WTC11 (cell line): ENCODE results near the gene KCNH8. TPM values are rescaled to one million over a fixed set of nuclear protein-coding genes. Genes with fewer than 3 reads are reported as not detected.

Source experiments
- ATAC-seq: fragments of 200-7000 bp; cut with Tn5 transposase; 2 replicates; pipeline ENCODE4 v1.10.0; 2021; ENCODE audit warnings: mild to moderate bottlenecking, moderate library complexity
- CTCF ChIA-PET: fragments of 300-600 bp; sonication (Branson Sonifier 250); formaldehyde crosslinking; loops from one replicate; lab custom pipeline; 2021; ENCODE audit warnings: antibody characterized with exemption; lab: Charles Lee
- POLR2A ChIA-PET: fragments of 350-600 bp; sonication (Branson Sonifier 250); formaldehyde crosslinking; loops from one replicate; lab custom pipeline; 2021; ENCODE audit warnings: antibody characterized with exemption; lab: Charles Lee
- DNase-seq: peaks from one replicate; pipeline ENCODE4 v3.0.0; 2021; ENCODE audit warnings: low spot score
- H3K27ac Mint-ChIP-seq: 2 replicates; pipeline ENCODE4 v1.8.0; 2021; ENCODE audit warnings: mixed read lengths
- H3K27me3 Mint-ChIP-seq: 2 replicates; pipeline ENCODE4 v1.8.0; 2021; ENCODE audit warnings: low read depth, mild to moderate bottlenecking, moderate library complexity, mixed read lengths
- H3K36me3 Mint-ChIP-seq: 2 replicates; pipeline ENCODE4 v1.8.0; 2021; ENCODE audit warnings: mixed read lengths
- H3K4me1 Mint-ChIP-seq: 2 replicates; pipeline ENCODE4 v1.8.0; 2022; ENCODE audit warnings: mixed read lengths
- H3K4me3 Mint-ChIP-seq: 2 replicates; pipeline ENCODE4 v1.8.0; 2021; ENCODE audit warnings: mild to moderate bottlenecking, moderate library complexity, mixed read lengths
- H3K9me3 Mint-ChIP-seq: 2 replicates; pipeline ENCODE4 v1.8.0; 2021; ENCODE audit warnings: mixed read lengths
- CREB1 ChIP-seq: sonication (generic); formaldehyde crosslinking; IDR thresholded peaks from 2 replicates; pipeline ENCODE4 v1.8.0; 2023; ENCODE audit warnings: mild to moderate bottlenecking, missing genetic modification reagents
- EMX1 ChIP-seq: fragments of 250-450 bp; sonication (Bioruptor Pico); IDR thresholded peaks from 2 replicates; pipeline ENCODE4 v1.8.0; 2021; ENCODE audit warnings: mild to moderate bottlenecking
- ETV6 ChIP-seq: sonication (generic); formaldehyde crosslinking; IDR thresholded peaks from 2 replicates; pipeline ENCODE4 v1.8.1; 2022; ENCODE audit warnings: mild to moderate bottlenecking, missing genetic modification reagents
- GABPB1 ChIP-seq: sonication (generic); formaldehyde crosslinking; IDR thresholded peaks from 2 replicates; pipeline ENCODE4 v1.8.1; 2023; ENCODE audit warnings: mild to moderate bottlenecking, missing genetic modification reagents
- HMGA2 ChIP-seq: fragments of 250-450 bp; sonication (Bioruptor Pico); IDR thresholded peaks from 2 replicates; pipeline ENCODE4 v1.4.0; 2021; ENCODE audit warnings: mild to moderate bottlenecking, moderate library complexity
- IRF2 ChIP-seq: sonication (generic); formaldehyde crosslinking; IDR thresholded peaks from 2 replicates; pipeline ENCODE4 v1.8.0; 2022; ENCODE audit warnings: low read depth, missing genetic modification reagents, borderline replicate concordance
- JUN ChIP-seq: sonication (generic); formaldehyde crosslinking; IDR thresholded peaks from 2 replicates; pipeline ENCODE4 v1.8.0; 2023; ENCODE audit warnings: mild to moderate bottlenecking, missing genetic modification reagents
- KAT7 ChIP-seq: sonication (generic); formaldehyde crosslinking; IDR thresholded peaks from 2 replicates; pipeline ENCODE4 v1.8.1; 2023; ENCODE audit warnings: missing genetic modification reagents, mild to moderate bottlenecking, borderline replicate concordance
- MXD4 ChIP-seq: fragments of 250-450 bp; sonication (Bioruptor Pico); IDR thresholded peaks from 2 replicates; pipeline ENCODE4 v1.8.0; 2021; ENCODE audit warnings: mild to moderate bottlenecking, moderate library complexity, borderline replicate concordance
- NFYB ChIP-seq: sonication (generic); formaldehyde crosslinking; conservative IDR thresholded peaks from 2 replicates; pipeline ENCODE4 v1.8.0; 2022; ENCODE audit warnings: low read depth, missing genetic modification reagents
- OVOL2 ChIP-seq: fragments of 250-450 bp; sonication (Bioruptor Pico); IDR thresholded peaks from 2 replicates; pipeline ENCODE4 v1.9.0; 2021; ENCODE audit warnings: mild to moderate bottlenecking, borderline replicate concordance
- PRRX2 ChIP-seq: fragments of 250-450 bp; sonication (Bioruptor Pico); IDR thresholded peaks from 2 replicates; pipeline ENCODE4 v1.8.0; 2021; ENCODE audit warnings: mild to moderate bottlenecking
- RELA ChIP-seq: sonication (generic); formaldehyde crosslinking; IDR thresholded peaks from 2 replicates; pipeline ENCODE4 v1.8.1; 2022; ENCODE audit warnings: missing genetic modification reagents, mild to moderate bottlenecking, borderline replicate concordance
- SMAD3 ChIP-seq: sonication (generic); formaldehyde crosslinking; IDR thresholded peaks from 2 replicates; pipeline ENCODE4 v1.8.0; 2022; ENCODE audit warnings: missing genetic modification reagents, mild to moderate bottlenecking, borderline replicate concordance
- ZBTB21 ChIP-seq: sonication (generic); formaldehyde crosslinking; IDR thresholded peaks from 2 replicates; pipeline ENCODE4 v1.8.1; 2023; ENCODE audit warnings: mild to moderate bottlenecking, missing genetic modification reagents, borderline replicate concordance
- ZNF121 ChIP-seq: sonication (generic); formaldehyde crosslinking; IDR thresholded peaks from 2 replicates; pipeline ENCODE4 v1.8.0; 2023; ENCODE audit warnings: missing genetic modification reagents
- ZNF317 ChIP-seq: sonication (generic); formaldehyde crosslinking; IDR thresholded peaks from 2 replicates; pipeline ENCODE4 v1.8.1; 2023; ENCODE audit warnings: low read depth, mild to moderate bottlenecking, moderate library complexity, missing genetic modification reagents, borderline replicate concordance
- ZNF423 ChIP-seq: fragments of 250-450 bp; sonication (Bioruptor Pico); IDR thresholded peaks from 2 replicates; pipeline ENCODE4 v2.1.2; 2022; ENCODE audit warnings: mild to moderate bottlenecking, moderate library complexity
- total RNA-seq: library from RNA; stranded (reverse); gene quantifications from 3 replicates; pipeline ENCODE4 v1.2.3, GENCODE V29; 2021
- TF ChIP-seq, protein P1 (sequence below): sonication (generic); formaldehyde crosslinking; IDR thresholded peaks from 2 replicates; pipeline ENCODE4 v1.8.1; 2022; ENCODE audit warnings: low read depth, mild to moderate bottlenecking, moderate library complexity, missing genetic modification reagents, borderline replicate concordance
- TF ChIP-seq, protein P2 (sequence below): fragments of 250-450 bp; sonication (Bioruptor Pico); conservative IDR thresholded peaks from 2 replicates; pipeline ENCODE4 v1.9.0; 2021; ENCODE audit warnings: mild to moderate bottlenecking
- TF ChIP-seq, protein P3 (sequence below): sonication (generic); formaldehyde crosslinking; IDR thresholded peaks from 2 replicates; pipeline ENCODE4 v1.8.1; 2022; ENCODE audit warnings: low read depth, missing genetic modification reagents, borderline replicate concordance
- TF ChIP-seq, protein P4 (sequence below): sonication (generic); formaldehyde crosslinking; IDR thresholded peaks from 2 replicates; pipeline ENCODE4 v1.8.0; 2022; ENCODE audit warnings: mild to moderate bottlenecking, missing genetic modification reagents
- TF ChIP-seq, protein P5 (sequence below): sonication (generic); formaldehyde crosslinking; conservative IDR thresholded peaks from 2 replicates; pipeline ENCODE4 v1.8.1; 2022; ENCODE audit warnings: mild to moderate bottlenecking, missing genetic modification reagents
- TF ChIP-seq, protein P6 (sequence below): sonication (generic); formaldehyde crosslinking; IDR thresholded peaks from 2 replicates; pipeline ENCODE4 v1.8.0; 2022; ENCODE audit warnings: mild to moderate bottlenecking, missing genetic modification reagents

Gene KCNH8
- total RNA-seq, 1 experiment from 2014 or later: 2.8 TPM

DNA sequence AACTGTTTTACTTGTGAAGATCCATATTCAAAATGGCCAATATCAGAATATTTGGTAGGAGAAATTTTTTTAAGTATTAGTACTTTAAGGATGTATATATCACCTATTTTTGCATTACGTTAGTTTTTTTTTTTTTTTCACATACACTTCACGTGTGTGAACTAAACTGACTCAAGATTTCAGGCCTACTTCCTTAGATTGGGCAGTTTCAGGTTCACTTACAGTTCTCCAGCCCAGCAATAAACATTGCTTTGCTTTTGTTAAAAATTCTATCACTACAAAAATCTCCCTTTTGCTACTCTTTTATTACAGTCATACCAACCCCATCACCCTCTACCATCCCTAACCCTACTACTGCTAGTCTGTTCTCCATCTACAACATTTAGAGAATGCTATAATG lies 183.6 kb downstream of the KCNH8 start (continued):
- TF ChIP-seq IRF2 (CRISPR knock-in tag) (no peak), ZNF317 (CRISPR knock-in tag) (no peak), ZNF121 (CRISPR knock-in tag) (no peak), JUN (CRISPR knock-in tag) (no peak), SMAD3 (CRISPR knock-in tag) (no peak), ZBTB21 (CRISPR knock-in tag) (no peak), PRRX2 (no peak), EMX1 (CRISPR knock-in tag) (no peak)
- TF ChIP-seq, protein P1, sequence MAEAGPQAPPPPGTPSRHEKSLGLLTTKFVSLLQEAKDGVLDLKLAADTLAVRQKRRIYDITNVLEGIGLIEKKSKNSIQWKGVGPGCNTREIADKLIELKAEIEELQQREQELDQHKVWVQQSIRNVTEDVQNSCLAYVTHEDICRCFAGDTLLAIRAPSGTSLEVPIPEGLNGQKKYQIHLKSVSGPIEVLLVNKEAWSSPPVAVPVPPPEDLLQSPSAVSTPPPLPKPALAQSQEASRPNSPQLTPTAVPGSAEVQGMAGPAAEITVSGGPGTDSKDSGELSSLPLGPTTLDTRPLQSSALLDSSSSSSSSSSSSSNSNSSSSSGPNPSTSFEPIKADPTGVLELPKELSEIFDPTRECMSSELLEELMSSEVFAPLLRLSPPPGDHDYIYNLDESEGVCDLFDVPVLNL (CRISPR knock-in tag): no peak
- TF ChIP-seq, protein P2, sequence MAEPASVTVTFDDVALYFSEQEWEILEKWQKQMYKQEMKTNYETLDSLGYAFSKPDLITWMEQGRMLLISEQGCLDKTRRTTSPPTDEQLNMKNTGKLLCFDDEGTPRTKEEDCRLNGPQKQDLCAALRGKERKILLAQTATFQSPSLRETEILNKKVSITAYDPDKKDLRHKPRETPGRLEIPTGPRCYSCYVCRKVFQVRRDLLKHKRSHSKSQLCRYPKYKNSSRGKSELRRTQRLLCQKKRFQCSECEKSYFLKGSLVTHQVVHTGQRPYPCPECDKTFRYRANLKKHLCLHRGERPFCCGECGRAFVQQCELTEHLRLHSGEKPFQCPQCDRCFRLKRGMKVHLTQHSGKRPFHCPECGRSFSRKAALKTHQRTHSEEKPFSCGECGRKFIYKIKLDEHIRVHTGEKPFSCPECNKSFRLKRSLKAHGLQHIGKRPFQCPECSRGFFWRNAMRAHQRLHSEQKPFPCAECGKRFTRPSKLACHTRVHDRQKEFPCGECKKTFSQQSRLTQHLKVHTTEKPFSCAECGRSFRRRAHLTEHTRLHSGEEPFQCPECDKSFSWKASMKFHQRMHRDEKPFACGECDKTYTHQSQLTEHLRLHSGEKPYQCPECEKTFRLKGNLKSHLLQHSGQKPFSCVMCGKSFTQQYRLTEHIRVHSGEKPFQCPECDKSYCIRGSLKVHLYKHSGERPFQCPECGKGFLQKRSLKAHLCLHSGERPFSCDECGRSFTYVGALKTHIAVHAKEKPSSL (CRISPR knock-in tag): no peak

- Mint-ChIP-seq H3K9me3 (no peaks in the 10 kb centered on the region), H3K4me3 (no peak overlapping the region), H3K27ac (no peak overlapping the region), H3K36me3 (no peaks in the 10 kb centered on the region), H3K4me1 (peaks cover 8% of the 10 kb centered on the region), H3K27me3 (no peaks in the 10 kb centered on the region)
- DNase-seq: no peak
- ChIA-PET POLR2A (no interaction called here), CTCF (interaction anchor here (1.6 to 1.8 kb wide), 2 partner anchors 15 to 269 kb away, joined by 4 to 7 read pairs; no protein-coding TSS in a partner anchor)
- peak; percentile 79 for ATAC-seq
- TF ChIP-seq OVOL2: no peak
- no peak for TF ChIP-seq KAT7 (CRISPR knock-in tag)
- TF ChIP-seq, protein P3, sequence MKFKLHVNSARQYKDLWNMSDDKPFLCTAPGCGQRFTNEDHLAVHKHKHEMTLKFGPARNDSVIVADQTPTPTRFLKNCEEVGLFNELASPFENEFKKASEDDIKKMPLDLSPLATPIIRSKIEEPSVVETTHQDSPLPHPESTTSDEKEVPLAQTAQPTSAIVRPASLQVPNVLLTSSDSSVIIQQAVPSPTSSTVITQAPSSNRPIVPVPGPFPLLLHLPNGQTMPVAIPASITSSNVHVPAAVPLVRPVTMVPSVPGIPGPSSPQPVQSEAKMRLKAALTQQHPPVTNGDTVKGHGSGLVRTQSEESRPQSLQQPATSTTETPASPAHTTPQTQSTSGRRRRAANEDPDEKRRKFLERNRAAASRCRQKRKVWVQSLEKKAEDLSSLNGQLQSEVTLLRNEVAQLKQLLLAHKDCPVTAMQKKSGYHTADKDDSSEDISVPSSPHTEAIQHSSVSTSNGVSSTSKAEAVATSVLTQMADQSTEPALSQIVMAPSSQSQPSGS: no peak
- TF ChIP-seq GABPB1 (CRISPR knock-in tag): no peak
- TF ChIP-seq, protein P4, sequence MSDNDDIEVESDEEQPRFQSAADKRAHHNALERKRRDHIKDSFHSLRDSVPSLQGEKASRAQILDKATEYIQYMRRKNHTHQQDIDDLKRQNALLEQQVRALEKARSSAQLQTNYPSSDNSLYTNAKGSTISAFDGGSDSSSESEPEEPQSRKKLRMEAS: no peak
- TF ChIP-seq IRF2 (CRISPR knock-in tag): no peak
- TF ChIP-seq CREB1: no peak
- TF ChIP-seq ZNF423 (CRISPR knock-in tag): no peak
- no peak for TF ChIP-seq ZBTB21 (CRISPR knock-in tag)
- TF ChIP-seq ETV6: no peak
- no peak for TF ChIP-seq ZNF317 (CRISPR knock-in tag)
- no peak for TF ChIP-seq HMGA2 (CRISPR knock-in tag)
- no peak for TF ChIP-seq MXD4 (CRISPR knock-in tag)
Observed at GRCh38 chr3:19334120-19334519, 185.8 kb downstream of the KCNH8 start.

DNA sequence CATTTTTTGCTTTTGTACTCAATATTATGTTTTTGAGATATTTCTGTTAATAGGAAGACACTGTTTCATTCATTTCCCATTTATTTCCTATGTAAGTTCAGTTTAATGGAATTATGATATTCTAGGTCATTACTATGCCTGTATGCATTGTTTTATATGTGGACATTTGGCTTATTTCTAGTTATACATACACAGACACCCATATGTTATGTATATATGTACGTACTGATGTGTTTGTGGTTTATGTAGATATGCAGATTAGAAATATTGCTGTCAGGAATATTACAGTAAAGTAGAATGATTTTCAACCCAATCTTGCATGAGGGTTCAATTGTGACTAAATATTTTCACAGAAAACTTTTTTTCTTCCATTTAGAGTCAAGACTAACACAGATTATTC lies 190.5 kb downstream of the KCNH8 start:
- CTCF ChIA-PET: interaction anchor here (1.9 kb wide), 1 partner anchor 10 kb away, joined by 4 read pairs; no protein-coding TSS in a partner anchor
- Mint-ChIP-seq H3K27me3 (no peaks in the 10 kb centered on the region), H3K4me3 (no peak overlapping the region), H3K36me3 (no peaks in the 10 kb centered on the region), H3K27ac (no peak overlapping the region), H3K9me3 (no peaks in the 10 kb centered on the region), H3K4me1 (peaks cover 4% of the 10 kb centered on the region)
- DNase-seq: no peak
- POLR2A ChIA-PET: no interaction called here
- no peak for ATAC-seq
- TF ChIP-seq, protein P3: no peak
- TF ChIP-seq, protein P5, sequence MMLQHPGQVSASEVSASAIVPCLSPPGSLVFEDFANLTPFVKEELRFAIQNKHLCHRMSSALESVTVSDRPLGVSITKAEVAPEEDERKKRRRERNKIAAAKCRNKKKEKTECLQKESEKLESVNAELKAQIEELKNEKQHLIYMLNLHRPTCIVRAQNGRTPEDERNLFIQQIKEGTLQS (CRISPR knock-in tag): no peak
- TF ChIP-seq, protein P6, sequence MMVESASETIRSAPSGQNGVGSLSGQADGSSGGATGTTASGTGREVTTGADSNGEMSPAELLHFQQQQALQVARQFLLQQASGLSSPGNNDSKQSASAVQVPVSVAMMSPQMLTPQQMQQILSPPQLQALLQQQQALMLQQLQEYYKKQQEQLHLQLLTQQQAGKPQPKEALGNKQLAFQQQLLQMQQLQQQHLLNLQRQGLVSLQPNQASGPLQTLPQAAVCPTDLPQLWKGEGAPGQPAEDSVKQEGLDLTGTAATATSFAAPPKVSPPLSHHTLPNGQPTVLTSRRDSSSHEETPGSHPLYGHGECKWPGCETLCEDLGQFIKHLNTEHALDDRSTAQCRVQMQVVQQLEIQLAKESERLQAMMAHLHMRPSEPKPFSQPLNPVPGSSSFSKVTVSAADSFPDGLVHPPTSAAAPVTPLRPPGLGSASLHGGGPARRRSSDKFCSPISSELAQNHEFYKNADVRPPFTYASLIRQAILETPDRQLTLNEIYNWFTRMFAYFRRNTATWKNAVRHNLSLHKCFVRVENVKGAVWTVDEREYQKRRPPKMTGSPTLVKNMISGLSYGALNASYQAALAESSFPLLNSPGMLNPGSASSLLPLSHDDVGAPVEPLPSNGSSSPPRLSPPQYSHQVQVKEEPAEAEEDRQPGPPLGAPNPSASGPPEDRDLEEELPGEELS (CRISPR knock-in tag): no peak
- no peak for TF ChIP-seq RELA (CRISPR knock-in tag)
- TF ChIP-seq, protein P1 (CRISPR knock-in tag): no peak
- TF ChIP-seq KAT7 (CRISPR knock-in tag): no peak
- no peak for TF ChIP-seq NFYB
- no peak for TF ChIP-seq HMGA2 (CRISPR knock-in tag)
- TF ChIP-seq ZBTB21 (CRISPR knock-in tag): no peak
